NCI-H187 (cell line): ENCODE data around the gene SEC14L6.

ENCODE experiments used
- DNase-seq, 2 experiments: peaks; one replicate each; lab custom pipeline; 2025; lab: John Stamatoyannopoulos, UW

SEC14L6 gene

DNA sequence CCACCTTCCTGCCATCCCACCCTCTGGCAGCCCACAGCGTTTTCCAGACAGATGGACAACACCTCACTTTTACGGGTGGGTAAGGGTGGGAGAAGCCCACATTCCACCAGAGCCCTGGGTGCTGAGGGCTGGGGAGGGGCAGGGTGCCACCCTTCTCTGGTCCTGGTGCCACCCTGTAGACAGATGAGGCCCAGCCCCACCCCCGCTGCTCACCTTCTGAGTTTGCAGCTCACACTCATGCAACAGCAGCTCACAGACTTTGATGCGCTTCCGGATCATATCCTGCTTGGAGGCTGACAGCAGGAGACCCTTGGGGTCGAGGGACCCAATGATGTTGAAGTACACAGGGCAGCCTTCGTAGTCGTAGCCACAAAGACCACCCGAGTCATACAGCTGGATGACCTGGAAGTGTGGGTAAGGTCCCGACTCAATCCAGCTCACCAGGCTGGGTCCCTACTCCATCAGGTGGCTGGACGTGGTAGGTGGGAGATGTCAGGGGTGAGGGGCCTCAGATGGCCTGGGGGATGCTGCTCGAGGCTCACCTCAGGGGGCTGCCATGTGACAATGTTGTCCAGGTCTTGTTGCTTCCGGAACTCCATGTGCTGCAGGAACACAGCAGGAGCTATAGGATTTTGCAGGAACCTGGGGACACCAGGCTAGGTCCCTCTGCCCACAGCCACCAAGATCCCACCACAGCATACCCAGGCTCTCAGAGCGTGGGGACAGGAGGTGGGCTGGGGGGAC lies 51.3 kb downstream of the SEC14L6 start:
- DNase-seq, result no peak

DNA sequence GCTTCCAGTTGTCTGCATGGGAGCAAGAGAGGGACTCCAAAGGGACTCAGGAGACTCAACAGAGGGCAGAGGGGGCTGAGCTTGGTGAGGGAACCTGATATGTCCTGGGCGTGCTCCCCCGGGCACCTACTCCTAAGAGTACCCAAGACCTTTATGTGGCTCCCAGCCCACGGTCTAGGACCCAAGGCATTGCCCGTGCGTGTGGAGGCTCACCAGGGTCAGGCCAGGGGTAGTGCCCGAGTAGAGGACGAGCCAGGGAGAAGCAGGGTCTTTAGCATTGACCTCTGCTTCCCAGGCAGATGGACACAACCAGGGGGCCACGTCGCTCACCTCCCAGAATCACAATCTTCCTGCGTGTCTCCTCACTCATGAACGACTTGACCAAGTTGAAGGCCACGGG lies 54.4 kb downstream of the SEC14L6 start:
- no peak for DNase-seq

DNA sequence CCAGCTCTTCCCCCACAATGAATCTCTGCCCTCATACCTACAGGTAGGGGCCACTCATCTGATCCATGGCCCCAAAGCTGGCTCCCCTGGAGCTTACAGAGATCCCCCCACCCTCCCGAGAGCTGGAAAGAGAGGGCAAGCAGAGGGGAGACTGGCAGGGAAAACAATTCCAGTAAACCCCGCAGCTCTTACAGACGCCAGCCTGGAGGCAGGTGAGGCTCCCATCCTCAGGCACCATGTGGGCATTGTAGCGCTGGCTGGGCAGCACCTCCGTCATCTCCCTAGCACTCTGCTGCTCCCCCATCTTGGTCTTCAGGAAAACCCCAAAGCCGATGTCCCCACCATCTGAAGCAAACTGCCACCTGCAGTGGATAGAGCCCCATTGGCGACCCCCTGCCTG lies 55.2 kb downstream of the SEC14L6 start:
- DNase-seq, result no peak

DNA sequence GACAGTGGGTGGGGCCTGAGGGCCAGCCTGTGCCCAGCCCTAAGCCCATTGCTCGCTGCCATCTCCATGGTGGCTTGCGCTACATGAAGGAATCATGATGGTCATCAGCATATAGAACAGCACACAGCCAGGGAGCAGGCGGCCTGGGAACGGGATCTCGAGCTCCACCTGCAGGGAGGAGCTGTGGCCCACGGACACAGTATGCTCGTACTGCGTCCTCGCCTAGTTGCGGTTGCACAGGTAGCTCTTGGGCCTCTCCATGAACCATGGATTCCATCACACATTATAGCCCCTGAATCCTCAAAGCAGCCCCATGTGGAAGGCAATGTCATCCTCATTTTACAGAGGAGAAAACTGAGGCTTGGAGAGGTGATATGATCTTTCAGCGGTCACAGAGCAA lies 56.1 kb downstream of the SEC14L6 start:
- DNase-seq, result no peak

DNA sequence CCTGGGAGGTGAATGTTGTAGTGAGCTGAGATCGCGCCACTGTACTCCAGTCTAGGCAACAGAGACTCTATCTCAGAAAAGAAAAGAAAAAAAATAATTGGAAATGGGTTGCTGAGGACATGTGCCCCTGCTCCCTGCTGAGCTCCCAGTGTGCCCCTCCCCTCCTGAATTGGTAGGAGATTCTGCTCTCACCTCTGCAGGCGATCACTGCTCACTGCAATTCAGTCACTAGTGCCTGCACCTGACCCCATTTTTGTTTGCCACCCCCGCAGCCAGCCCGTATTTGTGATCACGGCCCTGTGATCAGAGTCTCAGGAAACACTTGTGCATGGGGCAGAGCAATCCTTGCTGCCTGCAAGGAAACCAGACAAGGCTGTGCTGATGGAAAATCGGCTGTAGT lies 58.4 kb downstream of the SEC14L6 start:
- DNase-seq, result no peak

- no peak for DNase-seq
Measured at GRCh38 chr22:30486661-30487115, 59.9 kb downstream of the SEC14L6 start.

- no peak for DNase-seq
Measured at GRCh38 chr22:30486118-30486517, 60.4 kb downstream of the SEC14L6 start.

GRCh38 chr22:30485362-30485988 lies 61.1 kb downstream of the SEC14L6 start:
- DNase-seq, result no peak

GRCh38 chr22:30483169-30483568 lies 63.4 kb downstream of the SEC14L6 start:
- DNase-seq, result no peak

GRCh38 chr22:30481711-30482110 lies 64.8 kb downstream of the SEC14L6 start:
- DNase-seq, result no peak

- no peak for DNase-seq
Measured at GRCh38 chr22:30479981-30480380, 66.6 kb downstream of the SEC14L6 start.

DNA sequence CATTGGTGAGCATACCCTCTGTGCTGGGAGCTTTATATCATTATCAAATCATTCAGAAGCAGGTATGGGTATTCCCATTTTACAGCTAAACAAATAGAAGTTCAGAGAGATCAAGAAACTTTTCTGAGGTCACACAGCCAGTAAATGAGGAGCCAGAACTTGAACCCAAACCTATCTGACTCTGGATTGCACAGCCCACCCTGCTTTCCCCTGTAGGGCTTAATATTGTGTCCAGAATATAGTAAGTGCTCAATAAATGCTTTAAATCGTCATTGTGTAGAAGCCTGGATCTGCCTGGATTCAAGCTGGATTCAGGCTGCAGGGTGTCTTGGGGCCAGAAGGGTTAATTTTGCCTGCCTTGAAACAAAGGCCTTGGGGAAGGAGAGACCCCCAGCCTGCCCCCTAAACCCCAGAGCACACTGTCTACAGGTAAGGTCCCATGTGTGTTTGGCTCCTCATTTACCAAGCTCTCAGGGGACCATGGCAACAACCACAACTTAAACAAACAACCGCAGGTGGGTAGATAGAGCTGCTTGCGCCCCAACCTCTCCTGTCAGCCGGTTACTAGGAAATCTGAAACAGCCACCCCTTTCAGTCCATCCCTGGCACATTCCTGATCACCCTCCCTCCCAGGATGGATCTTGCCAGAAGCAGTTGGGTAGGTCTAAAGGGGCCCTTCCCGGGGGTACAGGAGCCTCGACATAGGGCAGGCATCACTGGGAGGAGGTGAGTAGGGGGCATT lies 71.7 kb downstream of the SEC14L6 start:
- DNase-seq, result no peak

DNA sequence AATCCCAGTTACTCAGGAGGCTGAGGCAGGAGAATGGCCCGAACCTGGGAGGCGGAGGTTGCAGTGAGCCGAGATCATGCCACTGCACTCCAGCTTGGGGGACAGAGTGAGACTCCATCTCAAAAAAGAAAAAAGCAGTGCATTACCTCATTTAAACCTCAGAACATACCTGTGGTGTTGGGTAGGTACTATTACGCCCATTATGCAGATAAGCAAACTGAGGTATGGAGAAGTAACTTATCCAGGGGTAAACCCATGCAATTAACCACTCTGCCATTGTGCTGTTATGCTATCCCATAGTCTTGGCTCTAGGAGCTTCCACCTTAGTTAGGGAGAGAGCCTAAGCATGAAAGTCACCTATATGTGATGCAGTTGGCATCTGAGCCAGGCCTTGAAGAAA lies 72.4 kb downstream of the SEC14L6 start:
- DNase-seq, result no peak

GRCh38 chr22:30472994-30473720 lies 73.4 kb downstream of the SEC14L6 start:
- DNase-seq, result no peak
